GM19438 (cell line): ENCODE results near the gene ZNF532.

ENCODE experiments used
- ATAC-seq: cut with Tn5 transposase; IDR thresholded peaks from one replicate; pipeline ENCODE4 v1.9.1; 2021; ENCODE audit warnings: low read depth; ENCODE audit not compliant: unreplicated experiment

Gene ZNF532

DNA sequence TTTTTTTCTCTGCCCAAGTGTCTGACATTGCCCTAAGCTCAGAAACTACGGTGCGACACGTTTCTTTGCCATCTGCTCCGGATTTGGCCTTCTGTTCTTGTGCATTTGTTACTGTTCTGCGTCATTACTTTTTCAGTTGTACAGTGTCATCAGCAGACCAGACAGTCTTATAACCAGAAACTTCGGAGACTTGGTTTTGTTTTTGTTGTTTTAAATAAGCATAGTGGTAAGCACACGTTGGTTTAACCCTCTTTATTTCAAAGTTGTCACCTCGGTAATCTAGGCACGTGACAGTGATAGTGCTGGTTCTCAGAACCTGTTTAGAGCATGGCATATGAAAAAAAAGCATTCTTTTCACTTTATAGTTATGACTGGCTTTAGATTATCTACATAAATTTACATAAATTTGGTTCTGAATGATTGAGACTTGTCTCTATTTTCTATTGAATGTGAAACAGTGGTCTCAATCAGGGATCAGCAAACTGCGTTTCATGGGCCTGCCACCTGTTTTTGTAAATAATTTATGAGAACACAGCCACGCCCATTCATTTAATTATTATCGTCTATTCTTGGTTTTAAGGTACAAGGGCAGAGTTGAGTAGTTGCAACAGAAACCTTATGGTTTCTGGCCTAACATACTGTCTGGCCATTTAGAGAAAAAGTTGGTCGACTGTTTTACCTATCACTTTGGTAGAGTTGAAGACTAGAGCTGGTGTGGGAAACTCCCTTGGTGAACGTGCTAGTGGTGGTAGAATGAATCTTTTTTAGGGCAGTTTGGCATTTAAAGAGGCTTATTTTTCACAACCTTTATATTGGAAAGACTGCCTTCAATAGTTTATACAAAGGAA is 106.5 kb downstream of the ZNF532 start:
- peak; percentile 82 for ATAC-seq

DNA sequence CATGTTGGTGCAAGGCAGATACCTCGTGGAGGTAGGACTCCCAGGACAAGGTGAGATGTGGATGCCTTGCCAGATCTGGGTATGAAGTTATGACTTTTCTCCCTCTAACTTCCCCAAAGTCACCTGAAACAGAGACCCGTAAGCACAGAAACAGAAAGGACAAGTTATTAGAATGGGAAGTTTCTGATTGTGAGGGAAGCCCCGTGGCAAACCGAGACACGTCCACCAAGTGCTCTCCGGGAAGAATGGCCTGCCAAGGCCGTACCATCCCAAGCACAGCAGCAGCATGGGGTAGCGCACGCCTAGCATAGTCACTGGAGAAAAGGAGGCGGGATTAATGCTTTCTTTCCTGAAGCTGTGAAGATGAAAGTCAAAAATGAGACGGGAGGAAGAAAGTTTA is 110.6 kb downstream of the ZNF532 start:
- ATAC-seq, result no peak

DNA sequence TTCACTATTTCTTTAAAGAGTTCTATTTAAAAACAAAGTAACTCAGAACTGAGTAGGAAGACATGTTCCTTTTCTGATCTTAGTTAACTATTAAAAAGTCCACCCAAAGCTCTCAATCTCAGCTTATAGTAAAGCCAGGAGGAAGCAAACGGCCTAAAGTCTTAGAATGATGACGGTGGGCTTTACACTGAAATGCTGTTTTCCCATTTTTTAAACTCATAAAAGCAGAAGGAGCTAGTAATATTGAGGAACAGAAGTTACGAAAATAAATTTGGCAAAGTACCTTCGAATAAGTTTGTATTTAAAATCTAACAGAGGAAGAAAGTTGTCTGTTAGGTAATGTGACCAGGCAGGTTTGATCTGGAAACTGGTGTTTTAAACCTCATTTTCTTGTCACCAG is 111.1 kb downstream of the ZNF532 start:
- no peak for ATAC-seq

DNA sequence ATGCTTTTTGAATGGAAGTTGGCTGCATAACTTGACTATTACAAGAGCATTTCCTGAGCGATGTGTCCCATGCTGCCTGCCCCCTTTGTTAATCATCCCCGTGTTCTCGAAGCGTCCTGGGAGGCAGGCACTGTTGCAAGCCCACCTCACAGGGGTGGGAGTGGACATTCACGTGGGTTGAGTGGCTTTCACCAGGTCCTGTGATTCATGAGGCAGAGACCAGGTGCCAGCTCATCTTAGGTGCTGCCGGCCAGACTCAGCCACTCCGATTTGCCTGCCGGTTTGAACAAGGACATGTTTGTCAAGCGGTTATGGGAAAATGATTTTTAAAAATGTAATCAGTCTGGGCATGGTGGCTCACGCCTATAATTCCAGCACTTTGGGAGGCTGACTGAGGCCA is 112.5 kb downstream of the ZNF532 start:
- no peak for ATAC-seq

DNA sequence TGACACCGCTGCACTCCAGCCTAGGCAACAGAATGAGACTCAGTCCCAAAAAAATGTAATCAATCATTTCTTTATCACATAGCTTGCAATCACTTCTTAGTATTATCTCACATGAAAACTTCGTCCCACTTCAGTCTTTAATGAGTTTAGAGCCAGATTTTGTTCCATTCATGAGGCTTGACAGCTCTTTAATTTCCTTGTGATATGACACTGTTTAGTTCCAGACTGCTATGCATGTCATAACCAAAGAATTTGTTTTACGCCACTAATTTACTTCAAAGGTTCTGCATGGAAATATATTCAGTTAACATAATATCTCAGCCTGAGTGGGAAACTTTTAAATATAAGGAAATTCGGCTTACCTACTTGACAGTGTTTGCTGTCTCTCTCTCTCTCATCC is 113.1 kb downstream of the ZNF532 start:
- no peak for ATAC-seq

DNA sequence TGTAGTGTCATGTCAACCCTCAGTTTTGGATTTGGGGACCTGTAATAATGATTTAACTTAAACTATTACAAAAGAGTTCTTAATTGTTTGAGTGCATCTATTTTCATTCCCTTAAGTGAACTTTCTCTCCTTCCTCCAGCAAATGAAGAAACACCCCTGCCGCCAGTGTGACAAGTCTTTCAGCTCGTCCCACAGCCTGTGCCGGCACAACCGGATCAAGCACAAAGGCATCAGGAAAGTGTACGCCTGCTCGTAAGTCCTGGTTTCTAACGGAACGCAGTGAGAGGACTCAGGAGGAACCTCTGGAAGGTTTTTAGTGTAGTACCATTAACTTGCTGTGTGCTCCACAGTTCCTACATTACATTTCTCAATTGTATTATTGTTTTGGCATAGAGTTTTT is 114.2 kb downstream of the ZNF532 start:
- ATAC-seq, result no peak

DNA sequence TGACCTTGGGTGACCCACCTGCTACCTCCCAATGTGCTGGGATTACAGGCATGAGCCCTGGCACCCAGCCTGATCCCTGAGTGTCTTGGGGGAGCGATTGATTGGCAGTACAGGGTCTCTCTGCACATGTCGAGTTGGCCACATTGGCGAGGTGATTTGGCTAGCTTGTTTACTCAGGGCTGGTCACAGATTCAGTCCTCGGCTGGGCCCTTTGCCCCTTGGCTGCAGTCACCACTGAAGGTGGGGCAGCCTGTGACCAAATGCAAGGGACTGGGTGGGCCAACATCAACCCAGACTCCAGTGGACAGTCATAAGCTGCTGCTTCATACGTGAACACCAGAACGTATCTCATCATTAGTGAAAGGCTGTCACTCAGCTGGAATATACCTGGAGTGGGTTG is 114.9 kb downstream of the ZNF532 start:
- ATAC-seq, result no peak

DNA sequence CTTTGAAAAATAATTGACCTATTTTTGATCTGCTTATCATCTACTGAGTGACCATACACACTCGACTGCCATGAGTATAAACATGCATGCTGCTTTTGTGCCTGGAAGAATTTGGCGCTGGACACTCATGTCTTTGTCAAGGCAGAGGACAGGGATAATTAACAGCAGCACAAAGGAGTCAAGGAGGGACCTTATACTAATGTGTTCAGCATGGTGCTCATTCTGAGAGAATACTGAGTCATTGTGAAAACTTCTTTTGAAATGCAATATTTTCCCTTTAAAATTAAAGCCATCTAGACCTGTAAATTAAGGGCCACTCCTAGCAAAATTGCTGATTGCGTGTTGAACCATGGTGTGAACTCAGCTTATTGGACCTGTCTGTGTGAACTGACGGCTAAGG is 116.3 kb downstream of the ZNF532 start:
- ATAC-seq, result no peak

DNA sequence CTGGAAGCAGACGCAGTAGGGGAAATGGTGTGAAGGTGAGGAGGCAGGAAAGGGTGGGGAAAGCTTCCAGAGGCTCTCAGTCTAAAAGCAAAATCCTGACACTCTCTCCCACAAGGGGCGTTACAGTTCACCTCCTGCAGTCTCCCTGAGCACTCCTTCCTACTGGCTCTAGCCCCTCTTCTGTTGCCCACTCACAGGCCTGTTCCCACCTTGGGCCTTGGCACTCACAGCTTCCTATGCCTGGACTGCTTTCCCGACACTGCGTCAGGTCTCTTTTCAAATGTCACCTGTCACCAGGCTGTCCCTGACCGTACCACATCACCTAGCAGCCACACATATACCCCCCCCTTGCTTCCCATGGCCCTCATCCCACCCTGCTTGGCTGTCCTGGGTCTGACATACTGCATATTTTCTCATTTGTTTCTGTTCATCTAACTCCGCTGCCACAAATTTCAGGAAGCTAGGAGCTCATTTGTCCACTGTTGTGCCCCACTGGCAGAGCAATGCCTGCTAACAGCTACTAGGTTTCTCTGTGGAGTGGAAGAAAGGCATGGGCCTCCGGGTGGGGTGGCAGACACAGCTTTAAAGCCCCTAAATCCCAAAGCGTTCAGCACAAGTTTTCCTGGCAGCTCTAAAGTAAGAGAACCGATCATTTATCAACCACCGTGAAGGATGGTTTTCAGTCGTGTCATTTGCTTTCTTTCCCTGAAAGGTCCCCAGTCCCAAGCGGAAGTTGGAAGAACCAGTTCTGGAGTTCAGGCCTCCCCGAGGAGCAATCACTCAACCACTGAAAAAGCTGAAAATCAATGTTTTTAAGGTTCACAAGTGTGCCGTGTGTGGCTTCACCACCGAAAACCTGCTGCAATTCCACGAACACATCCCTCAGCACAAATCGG is 118.8 kb downstream of the ZNF532 start:
- no peak for ATAC-seq

DNA sequence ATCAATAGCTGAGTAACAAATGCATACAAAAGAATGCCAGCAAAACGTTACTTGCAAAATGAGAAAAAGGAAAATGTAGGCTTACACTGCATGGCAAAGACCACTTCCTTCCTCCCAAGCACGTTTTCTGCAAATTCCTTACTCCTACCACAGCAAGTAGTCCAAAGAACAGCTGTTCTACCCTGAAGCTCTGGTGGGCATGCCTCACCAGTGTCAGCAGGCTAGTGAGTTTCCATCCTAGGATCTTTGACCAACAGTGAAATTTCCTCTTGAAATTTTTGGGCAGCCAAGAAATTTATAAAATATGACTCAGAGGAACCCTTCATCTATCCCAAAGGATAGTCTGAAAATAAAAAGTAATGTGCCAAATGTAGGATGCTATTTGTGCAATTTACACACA is 123.9 kb downstream of the ZNF532 start:
- ATAC-seq, result no peak

DNA sequence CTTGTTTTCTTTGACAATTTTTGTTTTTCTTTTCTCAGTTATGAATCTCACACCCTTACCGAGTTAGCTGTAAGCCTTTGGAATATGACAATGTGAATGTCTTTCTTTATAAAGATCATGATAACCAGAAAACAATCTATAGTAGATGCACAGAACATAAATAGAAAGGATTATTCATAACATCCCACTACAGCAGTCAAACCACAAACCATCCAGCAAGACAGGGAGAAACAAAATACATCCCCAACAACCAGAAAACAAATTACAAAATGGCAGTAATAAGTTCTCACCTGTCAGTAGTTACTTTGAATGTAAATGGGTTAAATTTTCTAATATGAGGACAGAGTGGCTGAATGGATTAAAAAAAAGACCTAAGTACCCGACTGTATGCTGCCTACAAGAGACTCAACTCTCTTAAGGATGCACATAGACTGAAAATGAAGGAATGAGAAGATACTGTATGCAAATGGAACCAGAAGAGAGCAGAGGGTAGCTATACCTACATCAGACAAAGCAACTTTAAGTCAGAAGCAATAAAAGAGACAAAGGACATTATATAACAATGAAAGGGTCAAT is 124.6 kb downstream of the ZNF532 start:
- ATAC-seq, result no peak

DNA sequence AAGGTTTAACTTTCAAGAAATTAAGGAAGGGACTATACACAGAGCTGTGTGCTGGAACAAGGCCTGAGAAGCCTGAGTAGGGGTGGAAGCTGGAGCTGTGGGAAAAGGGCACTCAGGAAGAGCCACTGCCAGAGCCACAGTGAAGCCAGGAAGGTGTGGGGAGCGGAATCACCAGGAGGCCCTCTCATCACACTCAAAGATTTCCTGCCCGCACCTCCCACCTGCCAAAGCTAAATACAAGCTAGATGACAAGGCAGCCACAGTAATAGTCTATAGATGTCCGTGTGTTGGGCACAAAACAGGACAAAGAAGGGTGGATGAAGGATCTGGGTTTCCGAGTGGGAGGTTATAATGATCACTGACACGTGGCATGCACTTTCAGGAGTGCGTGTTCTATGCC is 126.0 kb downstream of the ZNF532 start:
- ATAC-seq, result no peak

DNA sequence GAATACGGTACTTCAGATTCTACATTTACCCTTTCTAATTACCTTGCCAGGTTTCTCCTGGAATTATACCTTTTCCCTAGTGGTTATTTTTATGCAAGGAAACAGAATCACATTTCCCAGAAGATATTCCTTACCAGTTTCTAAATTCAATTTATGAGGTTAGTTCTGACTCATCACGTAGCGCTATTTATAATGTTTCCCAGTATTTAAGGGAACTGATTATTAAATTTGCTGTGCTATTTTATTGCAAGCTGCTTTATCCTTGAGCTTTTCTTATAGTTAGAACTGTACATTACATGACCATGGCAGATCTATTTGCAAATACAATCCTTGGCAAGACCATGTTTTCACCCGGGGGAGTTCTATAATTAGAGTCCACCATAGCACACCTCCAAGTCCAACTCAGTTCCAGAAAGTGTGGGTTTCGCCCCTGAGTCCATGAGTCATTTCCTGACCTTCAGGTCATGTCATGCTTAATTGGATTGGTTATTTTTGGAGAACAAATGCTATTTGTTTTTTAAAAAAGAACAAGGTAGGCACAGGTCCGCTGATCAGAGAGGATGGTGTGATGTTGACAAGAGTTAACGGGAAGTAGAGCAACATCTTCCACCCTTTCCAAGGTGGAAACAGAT is 126.6 kb downstream of the ZNF532 start:
- ATAC-seq, result peak; percentile 75

DNA sequence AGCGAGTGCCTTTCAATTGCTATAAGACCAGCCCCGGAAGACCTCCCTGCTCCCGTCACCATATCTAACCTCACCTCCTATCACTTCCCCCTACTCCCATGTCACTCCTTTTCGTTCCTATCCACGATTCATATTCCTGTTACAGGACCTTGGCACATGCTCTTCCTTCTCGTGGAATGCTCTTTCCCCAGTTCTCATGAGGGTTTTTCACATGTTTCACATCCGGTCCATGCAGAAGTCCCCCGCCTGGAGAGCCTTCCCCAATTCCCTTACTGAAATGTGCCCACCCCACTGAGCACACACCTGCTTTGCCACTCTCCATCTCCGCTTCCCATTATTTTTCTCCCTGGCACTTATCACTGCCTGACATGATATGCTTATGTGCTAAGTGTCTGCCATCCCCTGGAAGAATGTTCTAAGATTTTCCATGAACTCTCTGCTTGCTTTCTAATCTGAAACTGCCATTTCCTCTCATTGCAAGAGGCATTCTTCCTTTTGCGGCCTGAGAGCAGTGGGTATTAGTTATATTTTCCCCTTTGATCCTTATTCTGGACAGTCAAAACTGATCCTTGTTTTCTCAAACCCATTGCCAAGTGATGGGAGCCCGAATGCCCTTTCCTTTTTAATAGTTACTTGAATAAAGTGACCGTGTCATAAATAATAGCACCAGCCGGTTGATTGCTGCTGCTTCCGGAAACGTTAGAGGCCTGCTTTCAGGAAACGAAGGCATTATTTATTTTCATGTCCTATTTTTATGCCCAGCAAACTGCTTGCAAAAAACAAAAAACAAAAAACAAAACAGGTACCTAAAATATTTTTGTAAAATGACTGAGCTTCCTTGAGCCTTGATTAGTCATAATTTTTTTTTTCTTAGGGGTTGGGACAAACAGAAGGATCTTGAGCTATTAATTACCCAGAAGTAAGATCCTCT is 127.9 kb downstream of the ZNF532 start:
- ATAC-seq, result no peak

DNA sequence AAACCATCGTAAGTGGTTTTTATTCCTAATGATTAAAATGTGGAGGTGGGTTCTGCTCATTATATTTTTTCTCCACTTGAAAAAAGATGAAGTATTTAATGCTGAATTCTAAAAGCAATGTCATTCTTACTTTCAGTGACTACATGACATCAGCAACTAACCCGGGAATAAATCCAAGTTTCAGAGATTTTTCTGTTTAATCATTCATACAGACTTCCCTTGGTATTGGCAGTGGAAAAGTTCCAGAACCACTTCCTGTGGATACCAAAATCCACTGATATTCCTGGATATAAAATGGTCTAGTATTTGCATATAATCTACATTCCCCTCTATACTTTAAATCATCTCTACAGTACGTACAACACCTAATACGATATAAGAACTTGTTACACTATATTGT is 128.6 kb downstream of the ZNF532 start:
- ATAC-seq, result no peak

DNA sequence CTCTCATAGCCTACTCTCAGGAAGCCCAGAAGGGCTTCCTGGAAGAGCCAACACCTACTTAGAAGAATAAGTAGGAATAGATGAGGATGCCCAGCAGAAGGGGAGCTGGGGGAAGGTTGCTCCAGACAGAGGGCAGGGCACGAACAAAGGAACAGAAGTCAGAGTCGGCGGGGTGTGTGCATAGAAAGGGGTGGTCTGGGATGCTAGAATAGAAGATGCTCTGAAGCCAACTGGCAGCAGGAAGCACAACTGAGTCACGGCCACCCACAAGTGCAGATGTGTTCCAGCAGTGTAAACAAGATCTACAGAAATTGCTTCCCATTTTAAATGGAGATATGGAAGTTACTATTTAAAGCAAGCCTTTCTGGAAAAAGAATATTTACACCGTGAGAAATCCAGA is 131.0 kb downstream of the ZNF532 start:
- no peak for ATAC-seq

DNA sequence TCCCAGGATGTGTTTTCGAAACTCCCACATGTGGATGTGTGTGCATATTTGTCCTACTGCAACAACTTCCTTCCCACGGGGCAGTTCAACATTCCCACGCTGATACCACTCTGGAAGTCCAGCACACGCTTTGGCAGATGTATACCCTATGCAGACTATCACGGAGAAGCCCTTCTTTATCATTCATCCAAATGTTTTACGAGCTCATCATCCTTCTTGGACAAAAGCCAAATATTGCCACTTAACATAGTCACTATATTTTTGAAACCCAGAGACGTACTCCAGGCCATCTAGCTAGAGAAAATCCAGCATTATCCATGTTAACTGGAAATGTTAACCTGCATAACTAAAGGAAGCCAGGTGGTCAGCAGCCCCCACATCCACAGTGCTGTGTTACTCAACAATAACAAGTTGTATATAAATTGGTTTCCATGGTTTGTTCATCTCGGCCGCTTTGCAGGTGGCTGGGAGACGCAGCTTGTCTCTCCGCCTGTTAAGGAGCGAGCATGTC is 131.5 kb downstream of the ZNF532 start:
- ATAC-seq, result no peak

DNA sequence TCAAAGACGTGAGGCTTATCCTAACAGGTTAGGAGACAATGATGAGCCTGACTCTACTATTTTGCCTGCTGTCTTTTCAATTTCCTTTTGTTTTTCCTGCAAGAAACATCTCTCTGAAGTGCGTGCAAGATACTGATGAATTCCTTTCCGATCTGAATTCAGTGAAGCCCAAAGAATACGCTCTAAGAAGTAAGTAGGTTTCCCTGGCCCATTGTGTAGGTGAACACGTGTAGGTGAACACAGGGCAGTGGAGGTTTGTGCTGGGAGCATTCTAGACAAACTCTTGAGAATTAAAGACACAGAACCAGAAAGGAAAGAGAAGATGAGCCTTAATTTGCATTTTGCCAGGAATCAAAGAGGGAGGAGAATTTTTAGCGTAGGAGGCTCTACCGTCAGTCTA is 132.0 kb downstream of the ZNF532 start:
- ATAC-seq, result no peak

DNA sequence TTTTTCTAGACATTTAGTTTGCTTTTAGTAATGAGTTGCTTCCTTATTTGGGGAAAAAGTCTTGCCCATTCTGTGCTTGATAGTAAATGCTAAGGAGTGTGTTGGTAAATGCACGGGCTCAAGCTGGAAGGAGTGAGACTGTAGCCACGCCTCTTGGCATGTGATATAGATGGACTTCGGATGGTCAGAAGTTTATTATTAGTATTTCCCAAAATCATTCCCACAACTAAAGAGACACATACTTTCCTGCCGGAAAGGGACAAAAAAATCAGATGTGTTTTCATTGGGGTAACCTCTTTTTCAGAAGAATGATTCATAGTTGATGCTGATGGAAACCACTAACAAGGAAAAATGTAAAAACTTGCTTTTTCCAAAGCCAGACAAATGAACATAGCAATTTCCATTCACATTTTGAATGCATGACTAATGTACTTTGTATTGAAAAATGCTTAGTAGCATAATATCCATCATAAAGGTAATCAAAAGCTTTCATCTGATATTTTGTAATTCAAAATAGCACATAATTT is 133.2 kb downstream of the ZNF532 start:
- no peak for ATAC-seq
